Gastroesophageal sphincter (tissue), 3 donors: ENCODE measurements around the gene GRM8.

ENCODE experiments used
- CTCF ChIP-seq, 4 experiments: fragments of 200-600 bp in 2 of 4; fragments of 450-650 bp in 2 of 4; sonication (generic) in 1 of 4; IDR thresholded peaks; one replicate each; pipeline ENCODE4 v1.5.1; 2017 to 2019; ENCODE audit warnings: antibody characterized with exemption in 4 of 4, mild to moderate bottlenecking in 2 of 4, moderate library complexity in 2 of 4
- EP300 ChIP-seq: sonication (generic); formaldehyde crosslinking; IDR thresholded peaks from one replicate; pipeline ENCODE4 v1.6.1; 2017; ENCODE audit warnings: antibody characterized with exemption, mild to moderate bottlenecking
- POLR2A ChIP-seq, 2 donors: fragments of 450-650 bp; IDR thresholded peaks; one replicate each; pipeline ENCODE4 v1.6.1; 2017; ENCODE audit warnings: antibody characterized with exemption in 2 of 2, mild to moderate bottlenecking in 2 of 2, moderate library complexity in 1 of 2
- POLR2AphosphoS5 ChIP-seq: sonication (generic); formaldehyde crosslinking; IDR thresholded peaks from one replicate; pipeline ENCODE4 v1.6.1; 2017; ENCODE audit warnings: antibody characterized with exemption

- TF ChIP-seq CTCF (IDR thresholded peaks at IDR 0.05) (no peak), POLR2A (IDR thresholded peaks at IDR 0.05) (no peak), EP300 (no peak), POLR2AphosphoS5 (no peak)
These were observed 802.5 kb downstream of the GRM8 start for GRCh38 chr7:126450269-126450671.
